A549 treated with CpdA at 1 μM for 4 hours (cell line): ENCODE results near the gene DNAJB11. TPM values are rescaled to one million over a fixed set of nuclear protein-coding genes. Genes with fewer than 3 reads are reported as not detected.

Experiments
- total RNA-seq: library from RNA; stranded (reverse); fragments of 200-300 nt; extraction: Qiagen RNA extraction; gene quantifications from 5 replicates; pipeline ENCODE4 v1.2.3, GENCODE V29; 2022; ENCODE audit warnings: low read depth

The DNAJB11 gene
- 61.3 to 74.1 TPM (median 65.1 TPM) in 5 replicates for total RNA-seq

DNA sequence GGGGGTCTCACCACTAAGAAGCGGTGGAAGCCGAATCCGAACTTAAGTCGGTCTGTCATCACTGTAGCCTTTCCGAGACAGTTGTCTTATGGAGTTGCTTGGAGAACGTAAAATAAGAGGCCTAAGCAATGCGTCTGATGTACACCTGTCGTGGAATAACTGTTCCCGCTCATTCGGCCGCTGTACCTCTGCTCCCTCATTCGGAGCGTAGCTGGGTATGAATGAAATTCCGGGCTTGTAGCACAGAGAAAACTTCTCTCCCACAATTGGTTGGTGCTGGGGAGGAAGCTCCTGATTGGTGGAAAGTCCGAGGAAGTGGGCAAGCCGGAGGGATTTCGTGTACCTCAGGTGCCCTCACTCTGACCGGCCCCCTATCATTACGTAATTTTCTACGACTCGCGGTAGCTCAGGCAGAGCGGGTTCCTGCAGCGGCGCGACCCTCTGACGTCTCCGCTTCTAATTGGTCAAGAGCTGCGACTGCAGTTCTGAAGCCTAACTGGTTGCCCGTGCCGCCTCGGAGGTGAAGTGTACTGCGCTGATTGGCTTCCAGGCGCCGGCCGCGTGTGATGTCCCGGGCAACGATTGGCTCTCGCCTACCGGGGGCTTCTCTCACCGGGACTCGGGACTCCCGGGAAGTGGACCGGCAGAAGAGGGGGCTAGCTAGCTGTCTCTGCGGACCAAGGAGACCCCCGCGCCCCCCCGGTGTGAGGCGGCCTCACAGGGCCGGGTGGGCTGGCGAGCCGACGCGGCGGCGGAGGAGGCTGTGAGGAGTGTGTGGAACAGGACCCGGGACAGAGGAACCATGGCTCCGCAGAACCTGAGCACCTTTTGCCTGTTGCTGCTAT is at the start of gene DNAJB11:
TSS of gene DNAJB11 (plus strand) at position 625 of the 845 bp plus-strand sequence. CDS start at position 803, 178 bp downstream.

DNA sequence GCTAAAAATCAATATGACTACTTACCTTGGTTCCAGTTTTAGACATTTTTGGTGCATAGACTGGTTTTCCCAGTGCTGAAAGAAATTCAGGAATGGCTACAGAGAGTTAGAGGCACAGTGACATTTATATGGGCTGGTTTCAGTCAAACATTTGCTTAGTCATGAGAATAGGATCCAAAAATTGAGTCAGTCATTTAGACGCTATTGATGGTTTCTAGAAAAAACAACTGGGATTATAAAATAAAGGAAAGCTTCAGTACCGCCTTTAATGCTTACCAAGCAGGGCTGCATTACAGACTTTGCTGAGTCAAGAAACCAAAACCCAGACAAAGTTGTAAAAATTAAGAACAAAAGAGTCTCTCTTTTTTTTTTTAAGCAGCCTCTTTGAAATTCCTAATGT is 26.2 kb upstream of the DNAJB11 start, which contains the start of gene CRYGS:
TSS of gene CRYGS (minus strand) at position 100 of the 400 bp plus-strand sequence. CDS start at position 46, 54 bp downstream.

DNA sequence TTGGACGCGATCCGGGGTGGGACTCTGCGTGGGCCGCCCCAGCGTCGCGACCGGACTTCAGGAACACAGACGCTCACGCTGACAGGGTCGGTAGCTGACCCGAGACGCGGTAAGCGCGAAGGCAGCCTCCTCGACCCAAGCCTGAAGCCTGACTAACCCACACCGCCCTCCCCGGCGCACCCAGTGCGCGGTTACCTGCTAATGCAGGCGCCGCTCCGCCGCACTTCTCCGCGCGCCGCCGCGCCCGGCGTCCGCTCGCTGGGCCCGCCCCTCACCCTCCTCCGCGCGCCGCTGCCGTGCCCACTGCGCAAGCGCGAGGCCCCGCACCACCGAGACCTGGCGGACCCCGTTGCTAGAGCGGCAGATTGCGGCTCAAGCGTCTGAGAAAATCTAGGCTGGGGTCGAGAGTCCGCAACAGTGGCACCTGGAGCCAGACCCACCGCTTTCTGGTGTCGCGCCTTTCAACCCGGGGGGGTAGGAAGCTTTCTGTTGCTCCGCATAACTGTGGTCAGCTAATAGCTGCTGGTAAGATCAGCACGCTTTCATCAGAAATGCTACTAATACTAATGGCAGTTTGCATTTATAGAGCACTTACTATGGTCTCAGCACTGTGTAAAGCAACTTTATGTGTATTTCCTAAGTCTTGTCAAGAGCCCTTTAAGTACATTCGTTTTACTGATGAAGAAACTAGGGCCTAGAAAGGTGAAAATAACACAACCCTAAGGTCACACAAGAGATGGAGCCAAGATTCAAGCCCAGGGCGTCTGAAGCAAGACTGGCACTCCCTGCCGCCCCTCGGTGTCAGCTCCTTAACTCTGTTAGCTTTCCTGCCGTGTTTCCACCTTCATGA is 3.2 kb upstream of the DNAJB11 start, which contains the start of gene TBCCD1:
TSS of gene TBCCD1 (minus strand) at position 268 of the 850 bp plus-strand sequence. CDS start 3,010 bp downstream, outside the sequence.

GRCh38 chr3:186612721-186613636 is 42.5 kb downstream of the DNAJB11 start, which contains the start of gene AHSG:
Gene AHSG, plus strand, starts transcription at chr3:186613060. Its CDS starts 82 bp downstream, at chr3:186613142.

Other genes with a start within 250 kb of the DNAJB11 start
- 9.4 to 14.4 TPM (median 10.1 TPM) in 5 replicates for gene DGKG, start 208.5 kb upstream of the DNAJB11 start, total RNA-seq
- 0.49 to 1.2 TPM (median 0.67 TPM) in 5 replicates for gene CRYGS, start 26.3 kb upstream of the DNAJB11 start, total RNA-seq
- 5.4 to 6.7 TPM (median 6.6 TPM) in 5 replicates for gene TBCCD1, start 3.4 kb upstream of the DNAJB11 start, total RNA-seq
- 0.09 to 0.12 TPM (median 0.11 TPM) in 3 of 5 replicates, not detected in the others for gene AHSG, start 42.3 kb downstream of the DNAJB11 start, total RNA-seq
- 0.05 to 0.13 TPM in 2 of 5 replicates, not detected in the others for gene FETUB, start 69.7 kb downstream of the DNAJB11 start, total RNA-seq
- gene HRG, start 95.3 kb downstream of the DNAJB11 start, total RNA-seq = 0.02 TPM in 1 of 5 replicates, not detected in the others
- not detected in 5 replicates for gene KNG1, start 146.6 kb downstream of the DNAJB11 start, total RNA-seq
- 133 to 149 TPM (median 136 TPM) in 5 replicates for gene EIF4A2, start 212.9 kb downstream of the DNAJB11 start, total RNA-seq
- gene RFC4, start 235.8 kb downstream of the DNAJB11 start, total RNA-seq = 44.1 to 73.6 TPM (median 48.1 TPM) in 5 replicates